ENCODE results near the gene GRK2. TPM values are rescaled to one million over a fixed set of nuclear protein-coding genes. Genes with fewer than 3 reads are reported as not detected.

The GRK2 gene
- total RNA-seq, 1 donor from 2014 or later: 52.2 TPM

DNA sequence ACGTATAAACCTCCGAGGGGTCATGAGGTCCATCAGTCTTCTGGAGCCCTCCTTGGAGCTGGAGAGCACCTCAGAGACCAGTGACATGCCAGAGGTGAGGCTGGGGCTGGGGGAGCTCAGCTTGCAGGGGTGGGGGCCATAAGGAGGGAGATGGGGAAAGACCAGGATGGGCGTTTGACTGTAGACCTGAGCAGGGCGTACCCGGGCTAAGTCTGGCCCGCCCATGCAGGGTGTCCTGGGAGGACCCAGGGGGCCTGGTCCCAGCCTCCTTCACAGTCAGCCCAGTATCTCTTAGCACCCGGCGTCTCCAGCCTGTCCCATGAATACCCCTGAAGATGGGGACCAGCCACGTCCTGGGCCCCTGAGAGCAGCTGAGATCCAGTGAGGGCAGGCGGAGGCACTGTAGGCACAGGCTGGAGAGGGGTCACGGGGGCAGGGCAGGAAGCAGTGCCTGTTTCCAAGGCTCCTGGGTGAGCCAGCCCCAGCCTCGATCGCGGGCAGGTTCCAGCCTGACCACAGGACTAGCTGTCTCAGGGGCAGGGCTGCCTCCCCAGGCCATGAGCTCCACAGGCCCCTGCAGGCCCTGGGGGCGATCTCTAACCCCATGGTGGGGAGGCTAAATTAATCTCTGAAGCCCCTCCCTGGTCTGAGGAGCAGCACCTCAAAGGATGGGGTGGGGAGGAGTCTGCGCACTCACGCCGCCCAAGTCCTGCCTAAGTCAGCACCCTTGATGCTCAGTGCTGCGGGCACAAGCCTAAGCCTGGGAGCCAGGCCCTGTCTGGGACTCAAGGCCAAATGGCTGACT, 44.2 kb downstream of the GRK2 start:
- H3K9me3 Mint-ChIP-seq (ENCODE audit: unreplicated experiment): peaks cover 2% of the 10 kb centered on the region
- H3K36me3 Mint-ChIP-seq (ENCODE audit: unreplicated experiment): no peaks in the 10 kb centered on the region
- H3K27ac Mint-ChIP-seq (ENCODE audit: unreplicated experiment): no peak overlapping the region
- H3K4me3 Mint-ChIP-seq (ENCODE audit: unreplicated experiment): no peak overlapping the region
- peaks cover 4% of the 10 kb centered on the region for H3K27me3 Mint-ChIP-seq (ENCODE audit: unreplicated experiment)
- no peaks in the 10 kb centered on the region for H3K4me1 Mint-ChIP-seq (ENCODE audit: low read depth, unreplicated experiment)
- TF ChIP-seq, protein P1, sequence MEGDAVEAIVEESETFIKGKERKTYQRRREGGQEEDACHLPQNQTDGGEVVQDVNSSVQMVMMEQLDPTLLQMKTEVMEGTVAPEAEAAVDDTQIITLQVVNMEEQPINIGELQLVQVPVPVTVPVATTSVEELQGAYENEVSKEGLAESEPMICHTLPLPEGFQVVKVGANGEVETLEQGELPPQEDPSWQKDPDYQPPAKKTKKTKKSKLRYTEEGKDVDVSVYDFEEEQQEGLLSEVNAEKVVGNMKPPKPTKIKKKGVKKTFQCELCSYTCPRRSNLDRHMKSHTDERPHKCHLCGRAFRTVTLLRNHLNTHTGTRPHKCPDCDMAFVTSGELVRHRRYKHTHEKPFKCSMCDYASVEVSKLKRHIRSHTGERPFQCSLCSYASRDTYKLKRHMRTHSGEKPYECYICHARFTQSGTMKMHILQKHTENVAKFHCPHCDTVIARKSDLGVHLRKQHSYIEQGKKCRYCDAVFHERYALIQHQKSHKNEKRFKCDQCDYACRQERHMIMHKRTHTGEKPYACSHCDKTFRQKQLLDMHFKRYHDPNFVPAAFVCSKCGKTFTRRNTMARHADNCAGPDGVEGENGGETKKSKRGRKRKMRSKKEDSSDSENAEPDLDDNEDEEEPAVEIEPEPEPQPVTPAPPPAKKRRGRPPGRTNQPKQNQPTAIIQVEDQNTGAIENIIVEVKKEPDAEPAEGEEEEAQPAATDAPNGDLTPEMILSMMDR (IDR thresholded peaks at IDR 0.05; ENCODE audit: partially characterized antibody, unreplicated experiment): no peak
- DNase-seq: no peak

DNA sequence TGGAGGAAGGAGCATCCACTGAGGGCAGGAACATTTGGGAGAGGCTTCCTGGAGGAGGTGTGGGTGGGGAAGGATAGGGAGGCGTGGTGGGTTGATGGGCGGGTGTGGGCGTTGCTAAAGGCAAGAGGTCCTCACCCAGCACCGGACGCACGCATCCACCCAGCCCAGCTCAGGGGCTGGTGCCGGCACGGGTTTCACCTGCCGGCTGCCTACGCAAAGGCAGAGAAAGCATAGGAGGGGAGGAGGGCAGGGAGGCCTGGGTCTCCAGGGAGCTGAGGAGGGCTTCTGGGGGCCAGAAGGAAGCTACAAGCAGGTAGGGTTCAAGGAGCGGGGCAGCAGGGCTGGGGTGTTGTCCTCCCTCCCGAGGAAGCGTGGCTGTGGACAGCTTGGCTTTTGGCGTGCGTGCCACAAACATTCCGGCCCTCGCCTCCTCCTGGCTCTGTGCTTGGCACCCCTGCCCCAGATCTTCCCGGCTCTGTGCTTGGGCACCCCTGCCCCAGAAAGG, 44.8 kb downstream of the GRK2 start:
- no peaks in the 10 kb centered on the region for H3K36me3 Mint-ChIP-seq (ENCODE audit: unreplicated experiment)
- H3K4me1 Mint-ChIP-seq (ENCODE audit: low read depth, unreplicated experiment): no peaks in the 10 kb centered on the region
- DNase-seq: no peak
- TF ChIP-seq, protein P1 (IDR thresholded peaks at IDR 0.05; ENCODE audit: partially characterized antibody, unreplicated experiment): no peak
- H3K9me3 Mint-ChIP-seq (ENCODE audit: unreplicated experiment): peaks cover 4% of the 10 kb centered on the region
- no peak overlapping the region for H3K4me3 Mint-ChIP-seq (ENCODE audit: unreplicated experiment)
- H3K27ac Mint-ChIP-seq (ENCODE audit: unreplicated experiment): no peak overlapping the region
- peaks cover 4% of the 10 kb centered on the region for H3K27me3 Mint-ChIP-seq (ENCODE audit: unreplicated experiment)

DNA sequence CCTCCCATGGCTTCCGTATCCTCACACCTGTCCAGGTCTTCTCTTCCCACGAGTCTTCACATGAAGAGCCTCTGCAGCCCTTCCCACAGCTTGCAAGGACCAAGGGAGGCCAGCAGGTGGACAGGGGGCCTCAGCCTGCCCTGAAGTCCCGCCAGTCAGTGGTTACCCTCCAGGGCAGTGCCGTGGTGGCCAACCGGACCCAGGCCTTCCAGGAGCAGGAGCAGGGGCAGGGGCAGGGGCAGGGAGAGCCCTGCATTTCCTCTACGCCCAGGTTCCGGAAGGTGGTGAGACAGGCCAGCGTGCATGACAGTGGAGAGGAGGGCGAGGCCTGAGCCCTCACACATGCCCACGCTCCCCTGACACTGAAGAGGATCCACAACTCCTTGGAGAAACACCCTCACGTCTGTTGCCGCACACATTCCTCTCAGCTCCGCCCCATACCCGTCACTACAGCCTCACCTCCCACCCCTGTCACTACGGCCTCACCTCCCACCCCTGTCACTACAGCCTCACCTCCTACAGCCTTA, 45.3 kb downstream of the GRK2 start:
- TF ChIP-seq, protein P1 (IDR thresholded peaks at IDR 0.05; ENCODE audit: partially characterized antibody, unreplicated experiment): no peak
- peaks cover 4% of the 10 kb centered on the region for H3K27me3 Mint-ChIP-seq (ENCODE audit: unreplicated experiment)
- no peak overlapping the region for H3K4me3 Mint-ChIP-seq (ENCODE audit: unreplicated experiment)
- no peak overlapping the region for H3K27ac Mint-ChIP-seq (ENCODE audit: unreplicated experiment)
- H3K4me1 Mint-ChIP-seq (ENCODE audit: low read depth, unreplicated experiment): no peaks in the 10 kb centered on the region
- no peaks in the 10 kb centered on the region for H3K36me3 Mint-ChIP-seq (ENCODE audit: unreplicated experiment)
- no peak for DNase-seq
- H3K9me3 Mint-ChIP-seq (ENCODE audit: unreplicated experiment): peaks cover 4% of the 10 kb centered on the region

DNA sequence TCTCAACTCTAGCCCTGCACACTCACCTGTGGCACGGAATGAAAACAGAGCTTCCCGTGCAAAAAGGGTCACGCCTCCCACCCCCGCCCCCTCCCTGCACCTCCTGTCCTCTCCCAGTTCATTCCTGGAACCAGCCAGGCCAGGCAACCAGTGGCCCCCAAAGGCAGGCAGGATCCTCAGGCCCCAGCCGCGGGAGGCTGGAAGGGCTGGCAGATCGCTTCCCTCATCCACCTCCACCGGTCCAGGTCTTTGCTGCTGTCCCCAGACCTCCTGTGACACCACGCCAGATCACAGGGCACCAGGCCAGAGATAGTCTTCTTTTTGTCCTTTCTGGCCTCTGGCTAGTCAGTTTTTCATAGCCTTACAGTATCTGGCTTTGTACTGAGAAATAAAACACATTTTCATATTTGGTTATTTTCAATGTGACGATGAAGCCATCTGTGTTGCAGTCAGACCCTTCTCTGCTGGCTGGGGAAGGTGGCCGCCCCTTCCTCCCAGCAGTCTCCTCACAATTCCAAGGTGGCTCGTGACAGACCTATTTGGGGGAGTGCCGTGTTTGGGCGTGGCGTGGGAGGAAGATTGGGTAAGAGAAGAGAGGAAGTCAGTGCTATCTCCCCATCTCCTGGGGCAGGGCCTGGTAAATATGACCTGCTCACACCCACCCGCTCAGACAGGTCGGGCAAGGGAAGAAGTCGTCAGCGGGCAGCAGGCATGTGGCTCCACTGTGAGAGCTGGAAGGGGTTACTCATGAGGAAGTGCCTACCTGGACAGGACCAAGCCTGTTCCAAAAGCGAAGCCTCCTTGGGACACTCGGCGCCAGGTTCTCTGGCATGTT, 46.1 kb downstream of the GRK2 start:
- TF ChIP-seq, protein P1 (IDR thresholded peaks at IDR 0.05; ENCODE audit: partially characterized antibody, unreplicated experiment): no peak
- Mint-ChIP-seq H3K4me3 (ENCODE audit: unreplicated experiment) (no peak overlapping the region), H3K27ac (ENCODE audit: unreplicated experiment) (no peak overlapping the region), H3K36me3 (ENCODE audit: unreplicated experiment) (no peaks in the 10 kb centered on the region), H3K4me1 (ENCODE audit: low read depth, unreplicated experiment) (no peaks in the 10 kb centered on the region), H3K27me3 (ENCODE audit: unreplicated experiment) (peaks cover 2% of the 10 kb centered on the region), H3K9me3 (ENCODE audit: unreplicated experiment) (peaks cover 4% of the 10 kb centered on the region)
- no peak for DNase-seq
